Measurements from ENCODE around the gene CPAMD8.
"Not testable (repeated sequence)": the region's sequence is repeated elsewhere in the genome, so short reads cannot be mapped to it uniquely, and the experiment has no call there.

CPAMD8 gene

DNA sequence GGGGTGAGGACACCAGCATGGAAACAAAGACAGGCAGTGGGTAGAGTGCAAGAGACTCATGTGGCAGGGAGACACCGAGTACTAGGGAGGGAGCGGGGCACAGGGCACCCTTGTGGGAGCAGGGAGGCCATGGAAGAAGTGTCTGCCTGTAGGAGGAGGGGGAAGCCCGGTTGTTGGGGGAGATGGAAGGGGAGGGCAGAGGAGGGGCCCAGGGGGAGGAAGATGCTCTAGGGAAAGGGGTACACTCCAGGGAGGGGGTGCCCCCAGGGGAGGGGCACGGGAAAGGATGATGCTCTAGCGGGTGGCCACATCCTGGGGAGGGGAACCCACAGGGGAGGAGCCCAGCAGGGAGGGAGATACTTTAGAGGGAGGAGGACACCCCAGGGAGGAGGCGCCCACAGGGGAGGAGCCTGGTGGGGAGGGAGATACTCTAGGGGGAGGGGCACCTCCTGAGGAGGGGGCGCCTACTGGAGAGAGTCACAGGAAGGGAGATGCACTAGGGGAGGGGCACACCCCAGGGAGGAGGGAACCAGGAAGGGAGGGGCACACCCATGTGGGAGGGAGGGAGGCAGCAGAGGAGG, 24.9 kb downstream of the CPAMD8 start:
- no peak for DNase-seq (ENCODE audit: low spot score)

DNA sequence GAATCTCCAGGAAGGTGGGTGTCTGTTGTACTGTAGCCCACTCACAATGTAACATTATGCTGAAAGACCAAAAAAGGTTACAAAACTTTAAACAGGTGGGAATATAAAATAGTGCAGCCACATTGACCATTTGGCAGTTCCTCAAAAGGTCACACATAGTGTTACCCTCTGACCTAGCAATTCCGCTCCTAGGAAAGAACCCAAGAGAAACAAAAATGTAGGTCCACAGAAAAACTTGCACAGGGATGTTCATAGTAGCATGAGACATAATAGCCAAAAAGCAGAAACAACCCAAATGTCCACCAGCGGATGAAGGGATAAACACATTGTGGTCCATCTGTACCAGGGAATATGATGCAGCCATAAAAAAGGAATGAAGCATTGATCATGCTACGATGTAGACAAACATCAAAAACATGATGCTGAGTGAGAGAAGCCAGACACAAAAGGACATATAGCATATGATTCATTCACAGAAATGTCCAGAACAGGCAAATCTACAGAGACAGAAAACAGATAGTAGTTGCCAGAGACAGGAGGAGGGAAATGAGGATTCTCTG, 27.9 kb downstream of the CPAMD8 start:
- DNase-seq (ENCODE audit: low spot score): no peak

DNA sequence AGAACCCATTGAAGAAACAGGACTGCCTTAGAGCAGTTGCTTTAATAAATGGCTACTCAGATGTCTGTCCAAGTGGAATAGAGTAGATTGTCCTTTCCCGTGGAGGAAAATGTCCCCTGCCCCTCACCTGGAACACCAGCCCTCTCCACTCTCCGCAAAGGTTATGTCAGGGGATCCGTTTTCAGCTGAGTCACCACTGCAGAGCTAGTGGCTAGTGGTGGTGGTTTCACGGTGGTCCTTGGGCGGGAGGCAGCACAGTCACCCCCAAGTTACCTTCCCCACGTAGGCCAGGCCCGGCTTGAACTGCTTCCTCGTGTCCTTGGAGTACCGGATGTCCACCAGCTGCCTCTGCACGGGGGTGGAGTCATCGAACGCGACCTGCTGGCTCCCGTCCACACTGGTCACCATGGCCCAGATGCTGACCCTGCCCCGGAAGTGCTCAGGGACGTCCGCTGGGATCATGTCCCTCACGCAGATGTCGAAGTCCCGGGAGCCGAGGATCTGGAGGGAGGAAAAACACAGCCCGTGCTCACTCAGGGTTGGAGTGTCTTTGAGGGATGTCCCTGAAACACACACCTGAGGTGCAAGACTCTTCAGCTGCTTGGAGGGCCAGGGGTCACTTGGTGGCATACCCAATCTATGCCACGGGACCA, 29.6 kb downstream of the CPAMD8 start:
- DNase-seq (ENCODE audit: low spot score): not testable (repeated sequence)

DNA sequence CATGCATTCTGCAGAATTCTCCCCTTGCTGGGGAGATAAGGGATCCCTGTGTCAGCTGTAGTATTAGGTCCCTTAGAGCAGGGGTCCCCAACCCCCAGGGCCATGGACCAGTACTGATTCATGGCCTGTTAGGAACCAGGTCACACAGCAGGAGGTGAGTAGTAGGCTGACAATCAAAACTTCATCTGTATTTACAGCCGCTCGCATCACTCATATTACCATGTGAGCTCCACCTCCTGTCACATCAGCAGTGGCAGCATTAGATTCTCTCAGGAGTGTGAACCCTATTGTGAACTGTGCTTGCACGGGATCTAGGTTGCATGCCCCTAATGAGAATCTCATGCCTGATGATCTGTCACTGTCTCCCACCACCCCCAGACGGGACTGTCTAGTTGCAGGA, 37.9 kb downstream of the CPAMD8 start:
- DNase-seq (ENCODE audit: low spot score): no peak

DNA sequence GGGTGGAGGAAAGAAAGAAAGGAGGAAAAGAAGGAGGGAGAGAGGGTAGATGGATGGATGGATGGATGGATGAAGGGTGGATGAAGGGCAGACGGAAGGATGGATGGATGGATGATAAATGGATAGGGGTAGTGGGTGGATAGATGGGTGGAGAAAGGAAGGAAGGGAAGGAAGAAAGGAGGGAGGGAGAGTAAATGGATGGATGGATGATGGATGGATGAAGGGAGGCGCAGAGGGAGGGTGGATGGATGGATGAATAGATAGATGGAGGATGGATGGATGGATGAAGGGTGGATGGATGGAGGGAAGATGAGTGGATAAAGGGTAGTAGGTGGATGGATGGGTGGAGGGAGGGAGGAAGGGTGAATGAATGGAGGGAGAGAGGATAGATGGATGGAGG, 41.2 kb downstream of the CPAMD8 start:
- no peak for DNase-seq (ENCODE audit: low spot score)

DNA sequence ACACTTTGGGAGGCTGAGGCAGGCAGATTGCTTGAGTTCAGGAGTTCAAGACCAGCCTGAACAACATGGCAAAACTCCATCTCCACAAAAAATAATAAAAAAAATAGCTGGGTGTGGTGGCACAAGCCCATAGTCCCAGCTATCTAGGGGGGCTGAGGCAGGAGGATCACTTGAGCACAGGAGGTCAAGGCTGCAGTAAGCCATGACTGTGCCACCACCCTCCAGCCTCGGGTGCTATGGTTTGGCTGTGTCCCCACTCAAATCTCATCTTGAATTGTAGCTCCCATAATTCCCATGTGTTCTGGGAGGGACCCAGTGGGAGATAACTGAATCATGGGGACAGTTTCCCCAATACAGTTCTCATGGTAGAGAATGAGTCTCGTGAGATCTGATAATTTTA, 44.0 kb downstream of the CPAMD8 start:
- DNase-seq (ENCODE audit: low spot score): not testable (repeated sequence)

DNA sequence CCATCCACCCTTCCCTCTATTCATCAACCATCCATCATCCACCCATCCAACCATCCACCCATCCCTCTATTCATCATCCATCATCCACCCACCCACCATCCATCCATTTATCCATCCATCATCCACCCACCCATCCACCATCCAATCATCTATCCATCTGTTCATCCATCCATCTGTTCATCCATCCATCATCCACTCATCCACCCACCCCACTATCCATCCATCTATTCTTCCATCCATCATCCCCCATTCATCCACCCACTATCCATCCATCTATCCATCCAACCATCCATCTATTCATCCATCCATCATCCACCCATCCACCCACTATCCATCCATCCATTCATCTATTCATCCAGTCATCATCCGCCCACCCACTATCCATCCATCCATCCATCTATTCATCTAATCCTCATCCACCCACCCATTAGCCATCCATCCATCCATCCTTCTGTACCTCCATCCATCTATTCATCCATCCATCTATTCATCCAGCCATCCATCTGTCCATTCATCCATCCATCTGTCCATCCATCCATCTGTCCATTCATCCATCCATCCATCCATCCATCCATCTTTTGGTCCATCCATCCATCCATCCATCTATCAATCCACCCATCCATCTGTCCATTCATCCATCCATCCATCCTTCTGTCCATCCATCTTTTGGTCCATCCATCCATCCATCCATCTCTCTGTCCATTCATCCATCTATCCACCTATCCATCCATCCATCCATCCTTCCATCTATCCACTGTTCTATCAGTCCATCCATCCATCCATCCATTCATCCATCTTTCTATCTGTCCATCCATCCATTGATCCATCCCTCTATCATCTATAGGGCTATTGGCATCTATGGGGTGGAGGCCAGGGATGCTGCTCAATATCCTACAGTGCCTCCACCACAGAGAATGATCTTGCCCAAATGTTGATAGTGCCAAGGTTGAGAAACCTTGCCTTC, 47.5 kb downstream of the CPAMD8 start:
- DNase-seq (ENCODE audit: low spot score): no peak

DNA sequence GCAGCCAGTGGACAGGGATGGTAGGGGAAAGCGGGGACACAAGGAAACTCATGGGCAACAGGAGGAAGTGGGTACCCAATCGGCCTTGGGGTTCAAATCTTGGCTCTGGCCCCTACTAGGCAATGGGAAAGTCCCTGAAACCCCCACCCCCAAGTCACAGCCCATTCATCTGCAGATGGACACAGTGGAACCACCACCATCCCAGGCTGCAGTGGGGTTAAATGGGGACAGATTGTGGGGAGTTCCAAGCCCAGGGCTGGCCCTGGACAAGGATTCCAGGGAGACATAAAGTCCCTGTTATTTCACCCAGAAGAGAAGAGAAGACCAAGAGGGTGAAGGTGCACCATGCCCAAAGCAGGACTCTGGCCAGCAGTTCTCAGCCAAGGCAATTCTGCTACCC, 48.5 kb downstream of the CPAMD8 start:
- DNase-seq (ENCODE audit: low spot score): no peak

DNA sequence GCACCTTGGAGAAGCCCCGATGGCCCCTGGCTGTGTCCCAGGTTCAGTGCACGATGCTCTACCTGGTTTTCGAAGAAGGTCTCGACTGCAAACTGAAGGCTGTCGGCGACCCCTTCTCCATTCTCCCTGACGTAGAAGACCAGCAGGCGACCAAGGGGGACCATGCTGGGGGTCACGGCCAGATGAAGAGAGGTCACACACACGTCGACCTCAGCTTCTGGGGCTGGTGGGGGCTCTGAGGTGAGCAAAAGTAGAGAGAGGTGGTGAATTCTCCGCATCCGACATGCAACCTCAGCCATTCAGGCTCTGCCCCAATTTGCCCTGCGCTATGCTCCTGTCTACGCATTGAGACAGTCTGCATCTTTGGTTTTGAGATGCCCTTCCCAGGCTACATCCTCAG, 49.3 kb downstream of the CPAMD8 start:
- no peak for DNase-seq (ENCODE audit: low spot score)

DNA sequence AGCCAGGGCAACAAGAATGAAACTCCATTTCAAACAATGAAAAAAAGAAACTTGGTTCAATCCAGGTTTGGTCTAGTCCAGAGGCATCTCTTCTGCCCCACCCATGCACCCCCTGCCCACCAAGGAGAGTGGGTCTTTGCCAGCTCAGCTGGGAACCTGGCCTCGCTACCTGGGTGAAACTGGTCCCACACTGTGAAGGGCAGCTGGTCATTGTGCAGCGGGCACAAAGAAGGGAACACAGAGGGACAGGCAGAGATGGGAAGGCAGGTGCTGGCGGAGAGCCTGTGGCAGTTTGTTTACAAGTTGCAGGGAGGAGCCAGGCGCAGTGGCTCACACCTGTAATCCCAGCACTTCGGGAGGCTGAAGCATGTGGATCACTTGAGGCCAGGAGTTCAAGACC, 50.2 kb downstream of the CPAMD8 start:
- no peak for DNase-seq (ENCODE audit: low spot score)

DNA sequence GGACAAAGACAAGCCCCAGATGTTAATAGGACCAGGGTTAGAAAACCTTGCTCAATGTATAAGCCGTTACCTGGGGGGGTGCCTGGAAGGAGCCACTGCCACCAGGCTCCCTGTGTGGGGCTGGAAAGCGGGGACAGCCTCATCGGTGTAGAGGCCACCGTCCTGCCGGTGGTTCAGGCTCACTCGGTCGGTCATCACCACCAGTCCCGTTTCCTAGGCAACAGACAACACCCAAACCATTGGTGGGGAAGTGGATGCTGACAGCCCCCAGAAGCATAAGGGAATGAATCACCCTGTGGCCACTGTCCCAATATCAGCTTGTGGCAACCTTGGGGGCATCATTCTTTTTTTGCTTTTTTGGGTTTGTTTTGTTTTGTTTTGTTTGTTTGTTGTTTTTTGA, 55.8 kb downstream of the CPAMD8 start:
- no peak for DNase-seq (ENCODE audit: low spot score)

DNA sequence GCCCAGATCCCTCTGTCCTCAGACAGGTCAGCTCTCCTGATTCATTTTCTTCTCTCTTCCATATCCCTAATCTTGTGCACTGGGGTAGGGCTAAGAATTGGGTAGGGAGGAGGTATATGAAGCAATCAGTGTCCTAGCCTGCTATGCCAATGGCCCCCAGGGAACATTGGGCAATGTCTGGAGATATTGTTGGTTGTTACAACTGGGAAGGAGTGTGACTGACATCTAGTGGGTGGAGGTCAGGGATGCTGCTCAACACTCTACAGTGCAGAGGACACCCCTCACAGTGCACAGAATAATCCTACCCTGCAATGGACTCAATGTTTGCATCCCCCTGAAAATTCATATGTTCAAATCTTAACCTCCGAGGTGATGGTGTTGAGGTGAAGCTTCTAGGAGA, 57.5 kb downstream of the CPAMD8 start:
- DNase-seq (ENCODE audit: low spot score): no peak

DNA sequence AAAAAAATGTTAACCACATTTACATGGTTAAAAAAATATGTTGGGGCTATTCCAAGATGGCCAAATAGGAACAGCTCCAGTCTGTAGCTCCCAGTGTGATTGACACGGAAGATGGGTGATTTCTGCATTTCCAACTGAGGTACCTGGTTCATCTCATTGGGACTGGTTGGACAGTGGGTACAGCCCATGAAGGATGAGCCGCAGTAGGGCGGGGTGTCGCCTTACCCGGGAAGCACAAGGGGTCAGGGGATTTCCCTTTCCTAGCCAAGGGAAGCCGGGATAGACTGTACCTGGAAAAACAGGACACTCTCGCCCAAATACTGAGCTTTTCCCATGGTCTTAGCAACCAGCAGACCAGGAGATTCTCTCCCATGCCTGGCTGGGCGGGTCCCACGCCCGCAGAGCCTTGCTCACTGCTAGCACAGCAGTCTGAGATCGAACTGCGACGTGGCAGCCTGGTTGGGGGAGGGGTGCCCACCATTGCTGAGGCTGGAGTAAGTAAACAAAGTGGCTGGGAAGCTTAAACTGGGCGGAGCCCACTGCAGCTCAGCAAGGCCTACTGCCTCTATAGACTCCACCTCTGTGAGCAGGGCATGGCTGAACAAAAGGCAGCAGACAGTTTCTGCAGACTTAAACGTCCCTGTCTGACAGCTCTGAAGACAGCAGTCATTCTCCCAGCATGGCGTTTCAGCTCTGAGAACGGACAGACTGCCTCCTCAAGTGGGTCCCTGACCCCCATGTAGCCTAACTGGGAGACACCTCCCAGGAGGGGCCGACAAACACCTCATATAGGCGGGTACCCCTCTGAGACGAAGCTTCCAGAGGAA, 65.4 kb downstream of the CPAMD8 start:
- DNase-seq (ENCODE audit: low spot score): not testable (repeated sequence)

DNA sequence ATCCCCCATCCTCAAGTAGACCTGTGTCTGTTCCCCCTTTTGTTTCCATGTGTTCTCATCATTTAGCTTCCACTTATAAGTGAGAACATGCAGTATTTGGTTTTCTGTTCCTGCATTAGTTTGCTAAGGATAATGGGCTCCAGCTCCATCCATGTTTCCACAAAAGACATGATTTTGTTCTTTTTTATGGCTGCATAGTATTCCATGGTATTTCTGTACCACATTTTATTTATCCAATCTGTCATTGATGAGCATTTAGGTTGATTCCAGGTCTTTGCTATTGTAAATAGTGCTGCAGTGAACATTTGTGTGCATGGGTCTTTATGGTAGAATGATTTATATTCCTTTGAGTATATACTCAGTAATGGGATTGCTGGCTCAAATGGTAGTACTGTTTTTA, 68.3 kb downstream of the CPAMD8 start:
- DNase-seq (ENCODE audit: low spot score): not testable (repeated sequence)

DNA sequence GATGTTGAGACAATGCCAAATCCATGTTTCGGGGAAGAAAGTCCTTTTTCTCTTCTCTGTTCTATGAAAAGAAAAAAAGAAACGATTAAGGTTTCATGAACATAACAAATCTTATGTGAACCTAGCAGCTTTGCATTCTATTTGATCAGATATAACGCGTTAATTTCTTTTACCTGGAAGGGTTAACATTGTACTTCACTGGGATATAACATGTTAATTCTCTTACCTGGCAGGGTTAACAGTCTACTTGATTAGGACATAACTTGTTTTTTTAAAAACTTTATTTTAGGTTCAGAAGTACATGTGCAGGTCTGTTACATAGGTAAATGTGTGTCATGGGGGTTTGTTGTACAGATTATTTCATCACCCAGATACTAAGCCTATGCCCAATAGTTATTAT, 68.8 kb downstream of the CPAMD8 start:
- DNase-seq (ENCODE audit: low spot score): no peak

DNA sequence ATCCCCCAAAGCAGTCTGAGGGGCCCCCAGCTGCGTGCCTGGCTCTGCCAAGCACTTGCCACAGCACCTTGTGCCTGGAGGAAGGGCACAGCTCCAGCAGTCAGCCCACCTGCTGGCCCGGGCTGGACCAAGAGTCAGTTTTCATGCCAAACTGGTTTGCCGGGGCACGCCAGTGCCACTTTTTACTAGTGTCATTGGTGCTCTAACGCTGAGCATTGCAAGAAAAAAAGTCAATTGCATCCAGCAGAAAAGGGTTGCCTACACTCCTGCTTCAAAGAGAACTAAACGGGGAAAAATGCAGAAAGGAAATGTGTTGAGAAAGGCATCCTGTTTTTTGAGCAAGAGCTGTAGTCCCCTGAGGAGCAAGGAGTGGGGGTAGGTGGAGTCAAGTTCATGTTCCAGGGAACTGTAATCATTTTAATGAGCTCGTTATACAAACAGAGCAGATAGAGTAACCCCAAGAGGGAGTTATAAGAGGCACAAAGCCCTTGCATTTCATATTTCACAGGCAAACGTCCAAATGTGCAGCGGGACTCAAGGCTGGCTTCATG, 69.4 kb downstream of the CPAMD8 start:
- no peak for DNase-seq (ENCODE audit: low spot score)

DNA sequence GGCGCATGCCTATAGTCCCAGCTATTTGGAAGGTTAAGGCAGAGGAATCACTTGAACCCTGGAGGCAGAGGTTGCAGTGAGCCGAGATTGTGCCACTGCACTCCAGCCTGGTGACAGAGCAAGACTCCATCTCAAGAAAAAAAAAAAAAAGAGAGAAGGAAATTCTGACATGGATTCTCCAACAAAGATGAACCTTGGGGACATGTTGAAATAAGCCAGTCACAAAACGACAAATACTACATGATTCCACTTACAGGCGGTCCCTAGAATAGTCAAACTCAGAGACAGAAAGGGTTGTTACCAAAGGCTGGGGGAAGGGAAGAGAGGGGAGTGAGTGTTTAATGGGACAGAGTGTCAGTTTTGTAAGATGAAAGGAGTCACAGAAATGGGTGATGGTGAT, 71.4 kb downstream of the CPAMD8 start:
- no peak for DNase-seq (ENCODE audit: low spot score)

DNA sequence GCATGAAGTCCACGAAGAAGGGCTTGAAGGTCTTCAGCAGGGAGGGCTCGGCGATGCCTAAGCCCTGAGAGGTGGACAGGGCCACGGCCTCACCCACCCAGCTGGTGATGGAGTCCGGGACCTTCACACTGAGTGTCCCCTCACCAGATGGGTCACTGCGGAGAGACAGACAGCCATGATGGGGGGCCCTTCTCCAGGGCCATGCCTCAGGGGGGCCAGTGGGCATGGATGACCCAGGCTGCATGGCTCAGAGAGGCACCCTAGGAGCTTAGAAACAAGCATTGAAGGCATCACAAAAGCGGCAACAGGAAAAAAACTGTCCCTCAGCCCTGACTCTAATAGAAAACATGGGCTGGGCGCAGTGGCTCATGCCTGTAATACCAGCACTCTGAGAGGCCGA, 74.6 kb downstream of the CPAMD8 start:
- DNase-seq (ENCODE audit: low spot score): no peak

DNA sequence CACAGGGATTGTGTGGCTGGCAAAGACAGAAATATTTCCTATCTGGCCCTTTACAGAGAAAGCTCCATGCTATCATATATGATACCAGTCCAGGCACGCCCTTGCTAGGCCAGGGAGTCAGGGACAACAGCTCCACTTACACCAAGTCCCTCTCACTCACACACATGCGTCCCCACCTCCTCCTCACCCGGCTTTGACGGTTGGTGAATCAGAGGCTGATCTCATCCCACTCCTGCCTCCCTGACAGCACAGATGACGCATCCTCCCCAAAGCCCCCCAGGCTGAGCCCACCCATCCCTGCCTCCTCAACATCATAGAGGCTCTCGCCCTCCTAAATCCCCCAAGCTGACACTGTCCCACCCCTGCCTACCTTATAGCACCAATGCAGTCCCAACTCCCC, 75.1 kb downstream of the CPAMD8 start:
- DNase-seq (ENCODE audit: low spot score): no peak

DNA sequence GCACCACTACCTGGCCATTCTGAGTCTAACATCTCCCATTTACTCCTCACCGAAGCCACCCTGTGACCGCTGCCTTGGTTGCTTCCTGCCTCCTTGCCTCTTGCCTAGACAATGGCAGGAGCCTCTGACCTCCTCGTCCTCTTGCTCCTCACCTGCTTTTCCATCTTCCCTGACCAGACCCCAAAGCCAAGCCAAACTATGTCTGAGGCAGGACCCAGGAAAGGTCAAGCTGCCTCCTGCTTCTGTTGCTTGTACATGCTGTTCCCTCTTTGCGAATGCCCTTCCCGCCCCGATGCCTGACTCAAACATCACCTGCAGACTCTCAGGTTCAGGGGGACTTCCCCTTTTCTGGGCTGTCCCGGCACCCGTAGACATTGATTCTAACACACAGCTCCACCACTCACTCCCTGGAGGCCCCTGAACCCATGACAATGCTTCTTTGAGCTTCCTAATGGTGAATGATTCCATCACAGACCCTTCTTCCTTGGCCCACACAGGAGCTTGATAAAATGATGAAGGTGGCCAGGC, 77.0 kb downstream of the CPAMD8 start:
- no peak for DNase-seq (ENCODE audit: low spot score)
